Measurements from ENCODE around the gene DPYSL3.

Gene DPYSL3

GRCh38 chr5:147504535-147504934 is 5.3 kb downstream of the DPYSL3 start:
- Histone ChIP-seq H3K27ac (ENCODE audit: low read depth, low read length) (no peak overlapping the region), H3K4me3 (ENCODE audit: low read length) (no peak overlapping the region), H4K20me1 (ENCODE audit: control insufficient read depth, insufficient read depth, low read depth, low read length) (no peaks in the 10 kb centered on the region), H3K9me2 (replicated peaks; ENCODE audit: control insufficient read depth, low read length) (no peaks in the 10 kb centered on the region), H3K79me2 (ENCODE audit: control insufficient read depth, low read length) (no peaks in the 10 kb centered on the region), H3K4me1 (ENCODE audit: control insufficient read depth, low read length) (no peaks in the 10 kb centered on the region), H3K9me3 (ENCODE audit: control insufficient read depth, insufficient read depth, low read length) (no peaks in the 10 kb centered on the region), H3K36me3 (ENCODE audit: control insufficient read depth, low read length) (no peaks in the 10 kb centered on the region), H3K27me3 (ENCODE audit: control insufficient read depth, low read length) (0 out of 2 replicates have a peak, but pooled peaks cover under 1% of the 10 kb centered on the region), H3K4me2 (ENCODE audit: low read length) (no peak overlapping the region), H3F3A (ENCODE audit: control insufficient read depth, insufficient read depth) (no peaks in the 10 kb centered on the region)
- TF ChIP-seq EZH2phosphoT487 (IDR thresholded peaks at IDR 0.05; ENCODE audit: borderline replicate concordance, low read length) (no peak), CTCF (IDR thresholded peaks at IDR 0.05; ENCODE audit: low read depth, low read length, poor library complexity, severe bottlenecking) (no peak)

GRCh38 chr5:147504011-147504410 is 5.9 kb downstream of the DPYSL3 start:
- Histone ChIP-seq H3K4me1 (ENCODE audit: control insufficient read depth, low read length) (no peaks in the 10 kb centered on the region), H3F3A (ENCODE audit: control insufficient read depth, insufficient read depth) (no peaks in the 10 kb centered on the region), H3K9me2 (replicated peaks; ENCODE audit: control insufficient read depth, low read length) (no peaks in the 10 kb centered on the region), H3K79me2 (ENCODE audit: control insufficient read depth, low read length) (no peaks in the 10 kb centered on the region), H3K27ac (ENCODE audit: low read depth, low read length) (no peak overlapping the region), H3K4me2 (ENCODE audit: low read length) (no peak overlapping the region), H3K36me3 (ENCODE audit: control insufficient read depth, low read length) (no peaks in the 10 kb centered on the region), H3K4me3 (ENCODE audit: low read length) (no peak overlapping the region), H3K27me3 (ENCODE audit: control insufficient read depth, low read length) (0 out of 2 replicates have a peak, but pooled peaks cover 3% of the 10 kb centered on the region), H3K9me3 (ENCODE audit: control insufficient read depth, insufficient read depth, low read length) (no peaks in the 10 kb centered on the region), H4K20me1 (ENCODE audit: control insufficient read depth, insufficient read depth, low read depth, low read length) (no peaks in the 10 kb centered on the region)
- no peak for TF ChIP-seq CTCF (IDR thresholded peaks at IDR 0.05; ENCODE audit: low read depth, low read length, poor library complexity, severe bottlenecking)
- no peak for TF ChIP-seq EZH2phosphoT487 (IDR thresholded peaks at IDR 0.05; ENCODE audit: borderline replicate concordance, low read length)

- Histone ChIP-seq H3F3A (ENCODE audit: control insufficient read depth, insufficient read depth) (no peaks in the 10 kb centered on the region), H3K36me3 (ENCODE audit: control insufficient read depth, low read length) (no peaks in the 10 kb centered on the region), H3K9me3 (ENCODE audit: control insufficient read depth, insufficient read depth, low read length) (no peaks in the 10 kb centered on the region), H3K27me3 (ENCODE audit: control insufficient read depth, low read length) (0 out of 2 replicates have a peak, but pooled peaks cover 2% of the 10 kb centered on the region), H3K9me2 (replicated peaks; ENCODE audit: control insufficient read depth, low read length) (no peaks in the 10 kb centered on the region), H3K79me2 (ENCODE audit: control insufficient read depth, low read length) (no peaks in the 10 kb centered on the region), H3K4me3 (ENCODE audit: low read length) (no peak overlapping the region), H3K27ac (ENCODE audit: low read depth, low read length) (no peak overlapping the region), H3K4me1 (ENCODE audit: control insufficient read depth, low read length) (no peaks in the 10 kb centered on the region), H4K20me1 (ENCODE audit: control insufficient read depth, insufficient read depth, low read depth, low read length) (no peaks in the 10 kb centered on the region), H3K4me2 (ENCODE audit: low read length) (no peak overlapping the region)
- TF ChIP-seq EZH2phosphoT487 (IDR thresholded peaks at IDR 0.05; ENCODE audit: borderline replicate concordance, low read length): no peak
- TF ChIP-seq CTCF (IDR thresholded peaks at IDR 0.05; ENCODE audit: low read depth, low read length, poor library complexity, severe bottlenecking): no peak
Measured at GRCh38 chr5:147490989-147491388, 18.9 kb downstream of the DPYSL3 start.

All from DOHH2 (cell line).